Stimulated activated CD4-positive, alpha-beta T cell treated with anti-CD3 and anti-CD28 coated beads, TNF-alpha, amount 100 ng/mL, for 4 hours (primary cell): ENCODE results near the gene PTGDS.

Experiments
- DNase-seq, 3 experiments: peaks; one replicate each; pipeline ENCODE4 v3.0.0-alpha.2; 2020; ENCODE audit warnings: low read depth in 3 of 3

The PTGDS gene

DNA sequence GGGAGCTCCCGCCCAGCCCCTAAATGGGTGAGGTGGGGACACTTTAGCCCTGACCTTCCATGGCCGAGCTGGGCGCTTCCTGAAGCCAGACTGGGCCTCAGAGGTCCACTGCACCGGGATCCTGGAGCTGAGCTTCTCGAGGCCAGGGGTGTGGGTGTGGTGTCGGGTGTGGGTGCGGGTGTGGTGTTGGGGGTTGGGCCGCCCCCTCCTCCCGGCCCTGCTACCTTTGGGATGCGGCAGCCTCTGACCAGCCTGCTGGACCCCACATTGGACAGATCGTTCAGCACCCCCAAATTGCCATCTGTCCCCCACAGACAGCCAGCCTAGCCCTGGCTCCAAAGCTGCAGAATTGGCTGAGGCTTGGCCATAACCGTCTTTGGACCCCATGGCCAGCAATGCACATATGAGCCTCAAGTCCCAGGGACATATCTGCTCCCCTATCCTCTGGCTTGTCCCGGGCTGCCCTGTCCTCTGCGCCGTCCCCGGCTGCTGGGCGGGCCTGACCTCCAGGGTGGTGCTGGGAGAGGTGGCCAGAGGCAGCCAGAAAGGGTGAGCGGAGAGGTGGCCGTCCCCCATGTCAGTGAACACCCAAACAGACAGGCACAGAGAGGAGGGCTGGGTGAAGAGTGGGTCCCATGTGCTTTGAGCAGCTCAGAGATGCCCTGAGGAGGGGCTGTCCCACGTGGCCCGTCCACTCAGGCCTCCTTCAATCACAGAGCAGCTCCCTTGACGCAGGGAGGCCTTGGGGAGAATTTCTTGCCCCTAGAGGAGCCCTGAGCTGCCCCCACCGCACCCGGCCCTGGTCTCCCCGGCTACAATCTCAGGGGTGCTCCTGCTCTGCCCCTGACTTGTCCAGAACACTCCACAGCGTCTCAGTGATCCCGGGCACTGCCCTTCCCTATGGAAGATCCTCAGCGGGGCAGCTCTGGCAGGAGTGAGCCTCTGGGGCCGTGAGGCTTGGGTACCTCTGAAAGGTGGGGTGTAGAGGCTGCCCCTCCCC is 3.4 kb upstream of the PTGDS start:
- DNase-seq, result no peak

DNA sequence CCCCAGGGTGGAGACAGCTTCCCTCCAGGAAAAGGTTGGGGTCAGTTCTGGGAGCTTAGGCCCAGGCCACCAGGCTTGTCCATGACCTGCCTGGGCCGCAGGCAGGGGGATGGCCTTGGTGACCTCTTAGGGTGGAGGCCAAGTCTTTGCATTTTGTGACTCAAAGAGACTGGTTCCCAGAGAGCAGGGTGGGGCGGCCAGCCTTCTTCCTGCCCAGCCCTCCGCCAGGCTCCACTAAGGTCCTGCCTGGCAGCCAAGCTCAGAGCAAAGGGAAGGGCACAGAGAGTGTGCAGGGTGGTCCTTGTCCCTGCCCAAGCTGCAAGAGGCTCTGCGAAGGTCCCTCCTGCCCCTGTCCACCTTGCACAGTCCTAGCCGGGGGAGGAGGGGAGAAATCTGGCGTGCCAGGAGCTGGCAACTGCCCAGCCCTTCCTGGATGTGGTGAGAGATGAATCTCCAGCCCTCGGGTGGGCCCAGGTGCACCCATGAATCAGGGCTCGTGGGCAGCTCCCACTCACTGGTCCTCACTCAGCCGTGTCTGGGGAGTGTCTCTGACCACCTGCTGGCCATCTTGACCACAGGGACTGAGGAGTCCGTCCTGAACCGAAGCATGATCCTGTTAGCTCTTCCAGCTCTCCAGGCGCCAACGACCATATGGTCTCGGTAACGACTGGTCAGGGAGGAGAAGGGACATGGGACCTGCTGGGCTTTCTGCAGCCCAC is 2.3 kb upstream of the PTGDS start:
- DNase-seq, result no peak

DNA sequence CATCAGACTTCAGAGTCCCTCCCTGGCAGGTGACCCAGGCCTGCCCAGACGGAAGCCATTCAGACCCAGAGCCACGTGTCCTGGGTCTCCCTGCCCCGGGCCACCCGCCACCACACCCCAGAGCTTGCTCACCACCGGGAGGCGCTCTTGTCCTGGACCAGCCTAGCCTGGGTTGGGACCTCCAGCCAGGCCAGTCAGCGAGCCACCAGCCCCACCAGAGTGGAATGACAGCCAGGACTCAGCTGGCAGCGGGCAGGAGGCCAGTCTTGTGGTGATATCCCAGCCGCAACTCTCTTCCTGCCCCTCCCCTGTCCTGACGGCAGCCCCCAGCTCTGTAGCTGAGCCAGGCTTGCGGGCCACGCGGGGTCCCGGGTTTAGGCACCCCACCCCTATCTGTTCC is 1.7 kb upstream of the PTGDS start:
- DNase-seq, result no peak

DNA sequence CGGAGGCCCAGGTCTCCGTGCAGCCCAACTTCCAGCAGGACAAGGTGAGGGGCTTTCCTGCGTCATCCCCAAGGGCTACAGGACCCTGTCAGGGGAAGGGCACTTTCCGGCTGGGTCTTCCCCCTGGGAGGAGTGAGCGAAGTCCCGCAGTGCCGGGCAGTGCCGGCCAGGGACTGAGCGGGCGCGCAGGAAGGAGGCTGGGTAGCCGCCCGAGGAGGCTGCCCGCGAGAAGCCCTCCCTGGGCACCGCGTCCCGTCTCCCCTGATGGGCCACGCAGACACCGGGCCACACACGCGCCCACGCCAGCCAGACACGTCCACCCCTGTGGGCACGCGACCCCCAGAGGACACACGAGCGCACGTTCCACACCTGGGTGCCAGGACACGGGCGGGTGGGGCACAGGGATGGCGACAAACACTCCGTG is 357 bp downstream of the PTGDS start:
- DNase-seq, result no peak

DNA sequence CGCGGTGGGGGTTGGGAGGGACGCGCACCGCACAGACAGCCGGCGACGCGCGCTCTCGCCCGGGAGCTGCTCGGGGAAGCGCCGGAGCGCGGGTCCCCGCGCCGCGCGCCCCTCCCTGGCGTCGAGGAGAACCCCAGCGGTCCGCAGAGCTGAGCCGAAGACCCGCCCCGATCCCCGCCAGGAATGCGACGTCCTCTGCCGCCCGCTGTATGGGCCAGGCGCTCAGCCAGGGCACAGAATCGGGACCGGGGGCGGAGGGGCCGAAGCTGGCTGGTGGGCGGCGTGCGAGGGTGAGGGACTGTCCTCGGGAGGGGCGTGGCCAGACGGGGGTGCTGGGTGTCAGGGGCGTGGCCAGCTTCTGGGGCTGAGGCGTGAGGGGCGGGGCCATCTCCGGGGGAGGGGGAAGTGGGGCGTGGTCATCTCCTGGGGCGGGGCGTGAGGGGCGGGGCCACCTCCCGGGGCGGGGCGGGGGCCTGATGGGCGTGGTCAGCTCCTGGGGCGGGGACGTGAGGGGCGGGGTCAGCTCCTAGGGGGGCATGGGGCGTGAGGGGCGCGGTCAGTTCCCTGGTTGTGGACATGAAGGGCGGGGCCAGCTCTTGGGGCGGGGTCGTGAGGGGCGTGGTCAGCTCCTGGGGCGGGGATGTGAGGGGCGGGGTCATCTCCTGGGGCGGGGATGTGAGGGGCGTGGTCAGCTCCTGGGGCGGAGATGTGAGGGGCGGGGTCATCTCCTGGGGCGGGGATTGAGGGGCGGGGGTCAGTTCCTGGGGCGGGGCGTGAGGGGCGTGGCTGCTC is 965 bp downstream of the PTGDS start:
- DNase-seq, result peak; percentile 36 to 63 (median 39)

DNA sequence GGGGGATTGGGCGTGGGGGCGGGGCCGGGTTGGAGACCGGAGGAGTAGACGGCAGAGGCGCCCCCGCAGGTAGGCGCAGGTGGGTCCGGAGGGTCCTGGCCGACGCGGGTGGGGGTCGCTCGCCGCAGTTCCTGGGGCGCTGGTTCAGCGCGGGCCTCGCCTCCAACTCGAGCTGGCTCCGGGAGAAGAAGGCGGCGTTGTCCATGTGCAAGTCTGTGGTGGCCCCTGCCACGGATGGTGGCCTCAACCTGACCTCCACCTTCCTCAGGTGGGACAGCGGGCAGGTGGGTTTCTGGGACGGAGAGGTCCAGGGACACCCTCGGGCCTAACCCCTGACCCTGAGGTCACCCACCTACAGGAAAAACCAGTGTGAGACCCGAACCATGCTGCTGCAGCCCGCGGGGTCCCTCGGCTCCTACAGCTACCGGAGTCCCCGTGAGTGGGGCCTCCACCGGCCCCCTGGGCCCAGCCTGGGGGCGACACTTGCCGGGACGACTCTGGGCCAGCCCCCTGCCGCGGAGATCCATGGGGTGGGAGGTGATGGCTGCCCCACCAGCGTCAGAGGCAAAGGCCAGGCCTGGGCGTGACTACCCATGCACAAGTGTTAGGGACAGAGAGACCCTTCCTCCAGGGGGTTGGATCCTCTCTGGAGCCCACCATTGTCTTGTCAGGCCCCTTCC is 1.7 kb downstream of the PTGDS start:
- no peak for DNase-seq

DNA sequence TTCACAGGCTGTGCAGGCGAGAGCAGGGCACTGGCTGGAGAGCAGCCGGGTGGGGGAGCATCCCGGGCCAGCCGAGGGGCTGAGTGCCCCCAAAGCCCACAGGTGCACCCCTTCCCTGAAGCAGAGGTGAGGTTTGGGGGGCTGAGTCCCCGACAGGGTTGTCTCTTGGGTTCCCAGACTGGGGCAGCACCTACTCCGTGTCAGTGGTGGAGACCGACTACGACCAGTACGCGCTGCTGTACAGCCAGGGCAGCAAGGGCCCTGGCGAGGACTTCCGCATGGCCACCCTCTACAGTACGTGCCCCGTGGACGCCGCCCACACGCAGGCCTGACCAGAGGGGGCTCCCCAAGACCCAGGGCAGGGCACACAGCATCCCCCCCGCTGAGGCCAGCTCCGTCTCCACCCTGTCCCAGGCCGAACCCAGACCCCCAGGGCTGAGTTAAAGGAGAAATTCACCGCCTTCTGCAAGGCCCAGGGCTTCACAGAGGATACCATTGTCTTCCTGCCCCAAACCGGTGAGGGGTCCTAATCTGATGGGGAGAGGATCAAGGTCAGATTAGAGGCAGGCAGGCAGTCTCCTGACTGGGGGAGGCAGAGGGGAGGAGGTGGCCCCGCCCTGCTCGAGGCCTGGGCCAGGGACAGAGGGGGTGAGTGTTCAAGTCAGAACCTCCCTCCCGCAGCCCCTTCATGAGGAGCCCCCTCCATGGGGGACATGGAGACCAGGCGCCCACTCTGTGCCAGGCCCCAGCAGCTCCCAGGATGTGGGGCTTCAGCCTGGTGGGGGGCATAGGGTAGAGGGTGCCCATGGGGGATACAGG is 2.7 kb downstream of the PTGDS start:
- no peak for DNase-seq

DNA sequence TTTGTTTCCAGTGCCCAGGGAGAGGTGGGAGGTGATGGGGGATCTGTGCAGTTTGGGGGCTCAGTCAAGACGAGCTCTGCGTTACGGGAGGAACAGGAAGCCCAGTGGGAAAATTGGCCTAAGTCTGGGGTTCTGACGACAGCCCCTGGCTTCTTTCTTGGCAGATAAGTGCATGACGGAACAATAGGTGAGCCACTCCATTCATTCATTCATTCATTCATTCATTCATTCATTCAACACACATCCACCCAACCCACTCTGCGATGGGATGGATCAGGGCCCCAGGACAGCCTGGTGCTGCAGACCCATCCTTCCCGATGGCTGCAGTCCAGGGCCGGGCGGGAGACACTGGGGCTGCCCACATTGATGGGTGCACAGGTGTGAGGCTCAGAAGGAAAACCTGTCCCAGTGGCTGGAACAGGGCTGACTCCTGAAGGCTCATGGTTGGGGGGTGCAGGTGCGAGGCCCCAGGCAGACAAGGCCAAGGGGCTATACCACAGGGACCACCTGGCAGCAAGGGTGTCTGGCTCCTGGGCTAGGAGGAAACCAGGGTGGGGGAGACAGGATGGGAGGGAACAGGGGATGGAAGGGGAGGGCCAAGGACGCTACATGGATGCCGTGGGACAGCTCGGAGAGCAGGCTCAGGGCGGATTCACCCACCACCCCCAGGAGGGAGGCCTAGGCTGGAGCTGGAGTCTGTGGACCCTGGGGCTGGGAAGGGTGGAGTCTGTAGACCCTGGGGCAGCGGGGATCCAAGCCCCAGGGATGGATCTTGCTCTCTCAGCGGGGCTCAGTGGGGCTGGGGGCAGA is 3.6 kb downstream of the PTGDS start:
- no peak for DNase-seq

DNA sequence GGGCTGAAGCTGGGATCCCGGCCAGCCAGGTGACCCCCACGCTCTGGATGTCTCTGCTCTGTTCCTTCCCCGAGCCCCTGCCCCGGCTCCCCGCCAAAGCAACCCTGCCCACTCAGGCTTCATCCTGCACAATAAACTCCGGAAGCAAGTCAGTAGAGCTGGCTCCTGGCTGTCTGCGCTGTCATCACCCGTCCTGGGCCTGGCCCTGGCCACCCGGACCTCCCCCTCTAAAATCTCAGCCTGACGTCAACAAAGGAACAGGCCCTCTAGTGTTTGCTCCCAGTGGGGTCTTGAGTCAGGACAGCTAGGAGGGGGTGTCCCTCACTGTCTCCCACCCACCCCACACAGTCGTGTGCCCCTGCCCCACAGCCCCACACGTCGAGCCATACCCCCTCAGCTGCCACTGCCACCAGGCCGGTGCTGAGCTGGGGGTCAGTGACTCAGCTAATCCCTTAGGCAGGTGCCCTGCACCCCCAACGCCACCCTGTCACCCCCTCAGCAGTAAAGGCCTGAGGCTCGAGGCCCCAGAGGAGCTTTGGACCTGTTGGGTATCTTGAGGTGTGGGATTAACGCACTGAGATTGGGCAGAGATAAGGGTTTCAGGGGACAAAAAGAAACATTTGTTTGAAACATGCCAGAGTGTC is 4.4 kb downstream of the PTGDS start:
- no peak for DNase-seq

DNA sequence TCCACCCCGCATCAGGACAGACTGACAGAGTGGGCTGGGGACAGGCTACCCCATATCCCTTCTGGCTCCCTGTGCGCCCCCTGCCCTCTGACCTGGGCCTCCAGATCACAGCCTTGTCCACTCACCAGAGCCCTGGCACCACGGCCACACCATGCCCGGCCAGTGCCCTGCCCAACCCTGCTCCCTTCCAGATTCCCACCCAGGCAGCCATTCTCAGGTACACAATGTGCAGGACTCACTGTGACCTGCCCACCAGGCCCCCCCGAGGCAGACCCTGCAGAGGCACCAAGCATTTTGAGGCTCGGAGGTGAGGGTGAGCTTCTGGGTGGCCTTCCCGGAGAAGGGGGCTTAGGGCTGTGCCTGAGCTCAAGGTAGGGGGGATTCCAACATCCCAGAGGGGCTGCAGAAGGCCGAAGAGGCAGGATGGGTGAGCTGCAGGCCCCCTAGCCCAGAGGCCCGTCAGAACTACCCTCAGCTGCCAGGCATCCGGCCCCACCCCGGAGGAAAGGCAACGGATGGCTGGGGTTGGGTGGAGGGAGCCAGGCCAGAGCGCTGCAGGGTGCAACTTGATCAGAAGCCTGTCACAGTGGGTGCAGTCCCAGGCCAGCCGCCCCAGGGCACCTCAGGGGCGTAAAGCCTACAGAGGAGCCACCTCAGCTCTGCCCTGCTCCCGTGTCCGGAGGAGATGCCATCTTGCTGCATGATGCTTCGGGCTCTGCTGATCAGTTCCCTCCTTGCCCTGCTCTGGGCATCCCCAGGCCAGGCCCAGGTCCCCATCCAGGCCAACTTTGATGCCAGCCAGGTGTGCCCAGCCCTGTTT is 5.1 kb downstream of the PTGDS start, which contains the start of gene LCNL1:
Gene LCNL1, plus strand, starts transcription at position 762 of the 820 bp plus-strand sequence. CDS start 594 bp downstream, outside the sequence.
- no peak for DNase-seq

DNA sequence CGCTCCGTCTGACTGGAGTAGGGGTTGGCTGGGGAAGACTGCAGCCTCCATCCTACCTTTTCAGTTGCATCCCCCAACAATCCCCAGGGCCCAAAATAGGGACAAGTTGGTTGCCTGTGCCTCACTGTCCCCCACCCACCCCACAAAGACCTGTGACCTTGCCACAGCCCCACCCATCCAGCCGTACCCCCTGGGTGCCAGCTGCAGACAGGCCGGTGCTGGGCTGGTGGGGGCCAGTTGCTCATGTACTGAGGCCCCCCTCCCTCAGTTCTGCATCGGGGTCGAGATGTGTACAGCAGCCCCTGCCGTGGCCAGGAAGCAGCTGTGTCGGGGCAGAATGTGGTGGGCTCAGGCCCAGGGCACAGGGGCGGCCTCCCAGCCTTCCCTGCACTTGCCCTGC is 5.9 kb downstream of the PTGDS start:
- no peak for DNase-seq

DNA sequence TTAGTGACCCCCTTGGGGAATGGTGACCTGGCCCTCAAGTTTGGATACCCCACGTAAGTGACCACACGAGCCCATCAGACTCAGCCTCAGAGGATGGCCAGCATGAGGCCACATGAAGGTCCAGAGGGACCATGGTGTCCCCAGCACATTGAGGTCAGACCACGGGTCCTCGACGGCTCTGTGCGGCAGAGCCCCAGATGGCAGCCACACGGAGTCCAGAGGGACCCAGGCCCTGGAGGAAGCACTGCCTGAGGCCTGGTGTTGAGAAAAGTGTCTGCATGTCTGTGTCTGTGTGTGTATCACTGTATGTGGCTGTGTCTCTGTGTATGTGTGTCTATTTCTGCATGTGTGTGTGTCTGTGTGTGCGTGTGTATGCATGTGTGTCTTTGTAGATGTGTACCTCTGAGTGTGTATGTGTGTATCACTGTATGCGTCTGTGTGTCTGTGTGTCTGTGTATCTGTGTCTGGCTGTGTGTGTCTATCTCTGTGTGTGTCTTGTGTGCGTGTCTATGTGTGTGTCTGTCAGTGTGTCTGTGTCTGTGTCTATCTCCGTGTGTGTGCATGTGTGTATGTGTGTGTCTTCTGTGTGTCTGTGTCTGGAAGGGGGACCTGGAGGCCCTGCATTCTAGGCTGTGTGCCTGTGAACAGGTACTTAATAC is 6.5 kb downstream of the PTGDS start:
- no peak for DNase-seq

DNA sequence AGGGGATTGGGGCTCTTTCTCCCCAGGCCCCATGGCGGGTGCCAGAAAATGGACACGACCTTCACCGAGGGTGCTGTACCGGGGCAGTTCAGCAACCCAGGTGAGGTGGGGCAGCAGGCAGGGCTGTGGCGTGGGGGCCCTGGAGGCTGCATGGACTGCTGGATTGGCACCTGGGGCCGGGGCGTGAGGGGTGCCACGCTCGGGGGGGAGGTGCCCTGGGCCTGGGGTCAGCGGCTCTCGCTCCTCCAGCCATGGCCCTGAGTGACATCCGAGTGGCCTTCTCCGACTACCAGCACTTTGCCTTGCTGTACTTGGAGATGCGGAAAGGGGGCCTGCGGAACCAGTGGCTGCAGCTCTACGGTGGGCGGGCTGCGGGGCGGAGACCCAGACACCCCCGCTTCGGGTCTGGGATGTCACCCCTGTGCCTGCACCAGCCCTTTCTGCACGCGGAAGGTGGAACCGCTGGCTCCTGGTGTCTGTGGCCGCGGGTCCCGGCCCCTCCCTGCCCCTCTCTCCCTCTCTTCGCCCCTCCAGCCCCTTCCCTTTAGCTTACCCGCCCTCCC is 7.2 kb downstream of the PTGDS start:
- no peak for DNase-seq

DNA sequence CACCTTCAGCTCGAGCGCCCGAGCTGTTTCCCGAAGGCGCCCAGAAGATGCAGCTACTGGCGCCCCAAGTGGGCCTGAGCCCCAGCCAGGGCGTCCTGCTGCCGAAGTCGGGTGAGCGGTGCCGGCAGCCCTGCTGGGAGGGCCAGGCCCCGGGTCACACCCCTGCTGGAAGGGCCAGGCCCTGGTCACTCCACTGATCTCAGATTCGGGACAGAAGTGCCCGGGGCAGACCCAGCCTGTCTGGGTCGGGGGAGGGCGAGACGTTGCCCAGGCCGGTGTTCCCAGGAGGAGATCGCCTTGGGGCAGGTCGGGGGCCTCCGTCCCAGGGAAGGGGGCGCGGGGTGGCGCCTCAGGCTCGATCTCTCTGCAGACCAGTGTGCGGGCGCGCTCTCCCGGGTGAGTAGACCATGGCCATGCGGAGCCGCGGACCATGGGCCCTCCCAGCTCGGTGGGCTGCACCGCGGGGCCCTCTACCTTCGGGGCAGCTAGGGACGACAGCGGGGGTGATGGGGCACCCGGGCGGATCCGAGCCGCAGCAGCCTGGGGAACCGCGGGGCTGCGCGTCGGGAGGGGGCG is 7.8 kb downstream of the PTGDS start:
- DNase-seq, result no peak

DNA sequence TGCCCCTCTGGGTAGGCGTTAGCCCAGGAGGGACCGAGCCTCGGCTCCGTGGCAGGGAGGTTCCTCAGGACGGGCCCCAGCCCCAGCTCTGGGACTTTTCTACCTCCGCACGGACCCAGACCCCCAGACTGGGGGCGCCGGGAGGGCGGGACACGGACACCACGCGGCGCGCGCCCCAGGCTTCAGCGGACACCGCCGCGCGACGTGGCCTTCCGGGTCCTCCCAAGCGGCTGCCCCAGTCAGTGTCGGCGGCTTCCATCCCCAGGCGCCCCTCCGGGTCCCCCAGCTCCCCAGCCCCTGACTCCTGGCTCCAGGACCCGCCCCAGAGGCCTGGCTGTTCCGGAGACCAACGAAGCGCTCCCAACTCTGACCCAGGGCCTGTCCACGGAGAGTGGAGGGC is 8.5 kb downstream of the PTGDS start:
- DNase-seq, result no peak

DNA sequence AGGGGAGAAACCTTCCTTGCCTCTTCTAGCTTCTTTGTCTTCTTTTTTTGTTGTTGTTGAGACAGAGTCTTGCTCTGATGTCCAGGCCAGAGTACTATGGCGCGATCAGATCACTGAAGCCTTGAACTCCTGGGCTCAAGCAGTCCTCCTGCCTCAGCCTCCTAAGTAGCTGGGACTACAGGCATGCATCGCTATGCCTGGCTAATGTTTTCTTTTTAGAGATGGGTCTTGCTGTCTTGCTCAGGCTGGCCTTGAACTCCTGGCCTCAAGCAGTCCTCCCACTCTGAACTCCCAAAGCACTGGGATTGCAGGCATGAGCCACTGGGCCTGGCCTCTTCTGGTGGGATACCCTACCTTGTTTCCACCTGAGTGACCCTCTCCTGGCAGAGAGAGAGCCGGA is 11.6 kb downstream of the PTGDS start:
- no peak for DNase-seq
